HG02840 (cell line): Measurements from ENCODE around the gene RFX3.

ENCODE experiments used
- ATAC-seq: cut with Tn5 transposase; IDR thresholded peaks from one replicate; pipeline ENCODE4 v1.9.1; 2021; ENCODE audit warnings: mild to moderate bottlenecking, moderate library complexity, moderate number of reproducible peaks; ENCODE audit not compliant: unreplicated experiment, low FRiP score

RFX3 gene

GRCh38 chr9:3441197-3441816, 84.5 kb downstream of the RFX3 start:
- ATAC-seq = peak; percentile 75

- no peak for ATAC-seq
These were observed 89.0 kb downstream of the RFX3 start for GRCh38 chr9:3436629-3437420.

GRCh38 chr9:3435732-3436131, 90.1 kb downstream of the RFX3 start:
- no peak for ATAC-seq

- no peak for ATAC-seq
These were observed 91.2 kb downstream of the RFX3 start for GRCh38 chr9:3434594-3434993.

- no peak for ATAC-seq
These were observed 92.0 kb downstream of the RFX3 start for GRCh38 chr9:3433754-3434153.

- no peak for ATAC-seq
These were observed 92.7 kb downstream of the RFX3 start for GRCh38 chr9:3433066-3433465.

GRCh38 chr9:3431890-3432289, 93.9 kb downstream of the RFX3 start:
- ATAC-seq = no peak

GRCh38 chr9:3419893-3420292, 105.9 kb downstream of the RFX3 start:
- no peak for ATAC-seq

GRCh38 chr9:3415906-3416305, 109.9 kb downstream of the RFX3 start:
- ATAC-seq = no peak

GRCh38 chr9:3413984-3414383, 111.8 kb downstream of the RFX3 start:
- ATAC-seq = no peak

GRCh38 chr9:3410461-3410860, 115.3 kb downstream of the RFX3 start:
- no peak for ATAC-seq

GRCh38 chr9:3409453-3409852, 116.3 kb downstream of the RFX3 start:
- no peak for ATAC-seq

GRCh38 chr9:3403315-3403714, 122.5 kb downstream of the RFX3 start:
- ATAC-seq = no peak

GRCh38 chr9:3401221-3401954, 124.4 kb downstream of the RFX3 start:
- ATAC-seq = no peak

- ATAC-seq = no peak
These were observed 127.6 kb downstream of the RFX3 start for GRCh38 chr9:3398232-3398648.

GRCh38 chr9:3397766-3398165, 128.0 kb downstream of the RFX3 start:
- ATAC-seq = no peak

GRCh38 chr9:3391414-3391813, 134.4 kb downstream of the RFX3 start:
- ATAC-seq = no peak

- no peak for ATAC-seq
These were observed 139.0 kb downstream of the RFX3 start for GRCh38 chr9:3386753-3387152.

GRCh38 chr9:3385871-3386270, 139.9 kb downstream of the RFX3 start:
- peak; percentile 79 for ATAC-seq

- ATAC-seq = no peak
These were observed 154.0 kb downstream of the RFX3 start for GRCh38 chr9:3371842-3372241.

GRCh38 chr9:3370715-3371114, 155.1 kb downstream of the RFX3 start:
- ATAC-seq = no peak
